K562 (cell line): ENCODE measurements around the gene DTNB. TPM values are rescaled to one million over a fixed set of nuclear protein-coding genes. Genes with fewer than 3 reads are reported as not detected.

Experiments
- ARID2 ChIP-seq: fragments of 450-650 bp; IDR thresholded peaks from 2 replicates; pipeline ENCODE4 v1.6.1; 2017; ENCODE audit warnings: antibody characterized with exemption, mild to moderate bottlenecking
- BRF1 ChIP-seq: IDR thresholded peaks from 3 replicates; pipeline ENCODE4 v1.6.1; 2011; ENCODE audit warnings: borderline replicate concordance, mild to moderate bottlenecking; ENCODE audit not compliant: insufficient read length; ENCODE audit errors: extremely low read depth
- CBX1 ChIP-seq: sonication (generic); IDR thresholded peaks from 2 replicates; pipeline ENCODE4 v1.6.1; 2016; ENCODE audit warnings: antibody characterized with exemption, low read depth, mild to moderate bottlenecking
- CCNT2 ChIP-seq: IDR thresholded peaks from 2 replicates; pipeline ENCODE4 v1.6.1; 2011; ENCODE audit warnings: borderline replicate concordance, low read depth, mild to moderate bottlenecking, moderate library complexity, mixed read lengths, low read length; ENCODE audit not compliant: insufficient read length; ENCODE audit errors: extremely low read depth
- CREM ChIP-seq: IDR thresholded peaks from 2 replicates; pipeline ENCODE4 v1.6.1; 2014; ENCODE audit warnings: antibody characterized with exemption, low read depth
- DDX20 ChIP-seq: fragments of 450-650 bp; IDR thresholded peaks from 2 replicates; pipeline ENCODE4 v1.6.1; 2016; ENCODE audit warnings: missing genetic modification characterization, low read depth, mild to moderate bottlenecking, missing compliant biosample characterization, moderate library complexity
- HLTF ChIP-seq: fragments of 450-650 bp; IDR thresholded peaks from 2 replicates; pipeline ENCODE4 v1.6.1; 2016
- MBD2 ChIP-seq: sonication (generic); IDR thresholded peaks from 2 replicates; pipeline ENCODE4 v1.6.1; 2016; ENCODE audit warnings: low read depth, borderline replicate concordance
- POLR2A ChIP-seq: fragments of 450-650 bp; conservative IDR thresholded peaks from 2 replicates; pipeline ENCODE4 v1.6.1; 2016
- STAT5A ChIP-seq: IDR thresholded peaks from 2 replicates; pipeline ENCODE4 v1.6.1; 2012; ENCODE audit warnings: low read length, inconsistent platforms, borderline replicate concordance
- ZNF436 ChIP-seq: fragments of 250-450, 450-650 bp; sonication (Bioruptor Pico); formaldehyde crosslinking; IDR thresholded peaks from 2 replicates; pipeline ENCODE4 v1.7.0; 2020; ENCODE audit warnings: mild to moderate bottlenecking
- ZNF518B ChIP-seq: fragments of 250-450 bp; sonication (Bioruptor Pico); IDR thresholded peaks from 2 replicates; pipeline ENCODE4 v1.5.0; 2021; ENCODE audit warnings: mild to moderate bottlenecking, moderate library complexity
- polyA plus RNA-seq, 8 experiments: library from polyadenylated mRNA; depleted of rRNA in 4 of 8; stranded (reverse) in 5 of 8; unstranded in 3 of 8; fragments of >200 nt; fragmentation: Nextera tagmentation in 2 of 8; fragmentation: Illumina TruSeq in 1 of 8; extraction: Ambion mirVana in 2 of 8; extraction: Trizol in 1 of 8; gene quantifications; 2 replicates each; pipeline versions ENCODE4 v1.2.1 to v1.2.3, GENCODE V29; 2011 to 2014; ENCODE audit warnings: inconsistent platforms in 1 of 8, missing spikeins in 1 of 8
- total RNA-seq, 7 experiments: library from RNA; depleted of rRNA in 6 of 7; stranded (reverse); fragments of >200 nt in 6 of 7; fragmentation: Illumina TruSeq in 2 of 7; extraction: Trizol in 2 of 7; gene quantifications; 2 replicates each; pipeline versions ENCODE4 v1.2.1 to v1.2.3, GENCODE V29; 2011 to 2021; ENCODE audit warnings: low replicate concordance in 1 of 7

DTNB gene
- total and polyA plus RNA-seq, 9 of the 15 experiments (the other 6 are each of a cell fraction or from before 2014, with no cell fraction given): 0.18 to 2.0 (median 0.77) TPM; not detected in 2

GRCh38 chr2:25448808-25449207, 224.6 kb downstream of the DTNB start (continued):
- TF ChIP-seq CCNT2 (no peak), BRF1 (no peak), POLR2A (no peak), ARID2 (no peak), DDX20 (tag) (no peak), MBD2 (no peak), HLTF (no peak), ZNF436 (no peak), CBX1 (no peak), STAT5A (no peak), ZNF518B (CRISPR knock-in tag) (no peak), CREM (no peak)
